Measurements from ENCODE around the gene TC2N.
"Not testable (repeated sequence)": the region's sequence is repeated elsewhere in the genome, so short reads cannot be mapped to it uniquely, and the experiment has no call there.

The TC2N gene

GRCh38 chr14:91870001-91870400 lies 2.7 kb upstream of the TC2N start:
- peak; percentile 39 for DNase-seq (ENCODE audit: low read depth)

- DNase-seq (ENCODE audit: low read depth), result no peak
Observed at GRCh38 chr14:91869556-91869955, 2.2 kb upstream of the TC2N start.

GRCh38 chr14:91866511-91867295 lies 633 bp downstream of the TC2N start:
- no peak for DNase-seq (ENCODE audit: low read depth)

- no peak for DNase-seq (ENCODE audit: low read depth)
Observed at GRCh38 chr14:91866061-91866460, 1.3 kb downstream of the TC2N start.

- DNase-seq (ENCODE audit: low read depth), result no peak
Observed at GRCh38 chr14:91862417-91862816, 4.9 kb downstream of the TC2N start.

- no peak for DNase-seq (ENCODE audit: low read depth)
Observed at GRCh38 chr14:91861091-91861490, 6.2 kb downstream of the TC2N start.

GRCh38 chr14:91860238-91860637 lies 7.1 kb downstream of the TC2N start:
- DNase-seq (ENCODE audit: low read depth), result no peak

GRCh38 chr14:91858536-91859275 lies 8.6 kb downstream of the TC2N start:
- DNase-seq (ENCODE audit: low read depth), result no peak

GRCh38 chr14:91857614-91858013 lies 9.7 kb downstream of the TC2N start:
- no peak for DNase-seq (ENCODE audit: low read depth)

GRCh38 chr14:91854327-91854934 lies 12.9 kb downstream of the TC2N start:
- DNase-seq (ENCODE audit: low read depth), result no peak

- no peak for DNase-seq (ENCODE audit: low read depth)
Observed at GRCh38 chr14:91851563-91851962, 15.8 kb downstream of the TC2N start.

- DNase-seq (ENCODE audit: low read depth), result no peak
Observed at GRCh38 chr14:91848504-91849001, 18.8 kb downstream of the TC2N start.

GRCh38 chr14:91847693-91848092 lies 19.6 kb downstream of the TC2N start:
- DNase-seq (ENCODE audit: low read depth), result no peak

- no peak for DNase-seq (ENCODE audit: low read depth)
Observed at GRCh38 chr14:91845652-91846051, 21.7 kb downstream of the TC2N start.

- DNase-seq (ENCODE audit: low read depth), result not testable (repeated sequence)
Observed at GRCh38 chr14:91845056-91845455, 22.3 kb downstream of the TC2N start.

- no peak for DNase-seq (ENCODE audit: low read depth)
Observed at GRCh38 chr14:91844029-91844428, 23.3 kb downstream of the TC2N start.

- no peak for DNase-seq (ENCODE audit: low read depth)
Observed at GRCh38 chr14:91843437-91843836, 23.9 kb downstream of the TC2N start.

GRCh38 chr14:91841065-91841464 lies 26.3 kb downstream of the TC2N start:
- no peak for DNase-seq (ENCODE audit: low read depth)

GRCh38 chr14:91839749-91840148 lies 27.6 kb downstream of the TC2N start:
- DNase-seq (ENCODE audit: low read depth), result no peak

- DNase-seq (ENCODE audit: low read depth), result no peak
Observed at GRCh38 chr14:91837076-91837475, 30.3 kb downstream of the TC2N start.

- peak; percentile 81 for DNase-seq (ENCODE audit: low read depth)
Observed at GRCh38 chr14:91835920-91836843, 31.2 kb downstream of the TC2N start.

Data from activated T-helper 9 cell treated with anti-CD3 and anti-CD28 coated beads, Interleukin-2, amount 50 U/mL, for 16 hours (primary cell).